8988T (cell line): ENCODE results near the gene MPND.

ENCODE experiments used
- DNase-seq: peaks from one replicate; pipeline ENCODE4 v3.0.0; 2011

The MPND gene

GRCh38 chr19:4343370-4344307, at the start of gene MPND:
MPND (plus strand) TSS chr19:4343562; CDS start chr19:4343594, 32 bp downstream.
- no peak for DNase-seq

- DNase-seq, result no peak
Measured at GRCh38 chr19:4294389-4294788, 49.0 kb upstream of the MPND start.

- no peak for DNase-seq
Measured at GRCh38 chr19:4295972-4296771, 47.2 kb upstream of the MPND start.

- DNase-seq, result no peak
Measured at GRCh38 chr19:4297901-4298809, 45.2 kb upstream of the MPND start.

- no peak for DNase-seq
Measured at GRCh38 chr19:4298810-4299550, 44.4 kb upstream of the MPND start.

GRCh38 chr19:4300589-4300988, 42.8 kb upstream of the MPND start:
- no peak for DNase-seq

- no peak for DNase-seq
Measured at GRCh38 chr19:4301590-4302242, 41.6 kb upstream of the MPND start.

- no peak for DNase-seq
Measured at GRCh38 chr19:4302243-4302640, 41.1 kb upstream of the MPND start, which contains the start of gene TMIGD2. TMIGD2 (minus strand) TSS chr19:4302389; CDS start chr19:4302385, 4 bp downstream.

GRCh38 chr19:4303819-4304537, 39.4 kb upstream of the MPND start:
- no peak for DNase-seq

GRCh38 chr19:4304538-4305256, 38.7 kb upstream of the MPND start, which contains the start of gene FSD1:
FSD1 (plus strand) TSS chr19:4304598; CDS start chr19:4304747, 149 bp downstream.
- DNase-seq, result no peak

GRCh38 chr19:4305257-4305612, 38.1 kb upstream of the MPND start:
- no peak for DNase-seq

GRCh38 chr19:4305659-4306058, 37.7 kb upstream of the MPND start:
- DNase-seq, result no peak

GRCh38 chr19:4310247-4311121, 32.9 kb upstream of the MPND start:
- DNase-seq, result no peak

GRCh38 chr19:4313847-4314490, 29.4 kb upstream of the MPND start:
- no peak for DNase-seq

- DNase-seq, result no peak
Measured at GRCh38 chr19:4316956-4317355, 26.4 kb upstream of the MPND start.

- DNase-seq, result no peak
Measured at GRCh38 chr19:4318460-4318859, 24.9 kb upstream of the MPND start.

GRCh38 chr19:4319067-4319718, 24.2 kb upstream of the MPND start:
- DNase-seq, result no peak

GRCh38 chr19:4320419-4320818, 22.9 kb upstream of the MPND start:
- no peak for DNase-seq
